ENCODE measurements around the gene DENND2C.

DNA sequence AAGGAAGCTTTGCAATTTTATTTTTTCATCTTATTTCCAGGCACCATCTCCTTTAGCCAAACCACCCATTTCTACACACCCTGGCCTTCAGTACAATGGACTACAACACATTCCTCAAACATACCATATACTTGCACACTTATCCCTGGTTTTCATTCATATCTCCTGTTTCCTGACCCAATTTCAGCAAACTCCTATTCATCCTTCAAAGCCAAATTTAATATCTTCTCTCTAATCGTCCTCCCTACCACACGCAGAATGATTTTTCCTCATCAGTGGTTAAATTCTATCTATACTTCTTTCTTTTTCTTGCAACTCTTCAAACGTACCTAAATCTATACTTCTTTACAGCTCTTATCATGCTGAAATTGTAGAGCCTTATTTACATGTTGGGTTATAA lies 2.9 kb downstream of the DENND2C start:
- TF ChIP-seq POLR2A (IDR thresholded peaks at IDR 0.05) (no peak), CTCF (IDR thresholded peaks at IDR 0.05) (no peak)

All from adrenal gland (tissue), 5 donors.